ENCODE data around the gene SLC12A3.
A peak's percentile ranks its signal among the peaks of the same experiment; 100 is the strongest.

SLC12A3 gene

GRCh38 chr16:56950051-56950450, 85.0 kb downstream of the SLC12A3 start:
- TF ChIP-seq, protein P1, sequence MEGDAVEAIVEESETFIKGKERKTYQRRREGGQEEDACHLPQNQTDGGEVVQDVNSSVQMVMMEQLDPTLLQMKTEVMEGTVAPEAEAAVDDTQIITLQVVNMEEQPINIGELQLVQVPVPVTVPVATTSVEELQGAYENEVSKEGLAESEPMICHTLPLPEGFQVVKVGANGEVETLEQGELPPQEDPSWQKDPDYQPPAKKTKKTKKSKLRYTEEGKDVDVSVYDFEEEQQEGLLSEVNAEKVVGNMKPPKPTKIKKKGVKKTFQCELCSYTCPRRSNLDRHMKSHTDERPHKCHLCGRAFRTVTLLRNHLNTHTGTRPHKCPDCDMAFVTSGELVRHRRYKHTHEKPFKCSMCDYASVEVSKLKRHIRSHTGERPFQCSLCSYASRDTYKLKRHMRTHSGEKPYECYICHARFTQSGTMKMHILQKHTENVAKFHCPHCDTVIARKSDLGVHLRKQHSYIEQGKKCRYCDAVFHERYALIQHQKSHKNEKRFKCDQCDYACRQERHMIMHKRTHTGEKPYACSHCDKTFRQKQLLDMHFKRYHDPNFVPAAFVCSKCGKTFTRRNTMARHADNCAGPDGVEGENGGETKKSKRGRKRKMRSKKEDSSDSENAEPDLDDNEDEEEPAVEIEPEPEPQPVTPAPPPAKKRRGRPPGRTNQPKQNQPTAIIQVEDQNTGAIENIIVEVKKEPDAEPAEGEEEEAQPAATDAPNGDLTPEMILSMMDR (IDR thresholded peaks at IDR 0.05; ENCODE audit: extremely low read depth, insufficient read depth, missing control alignments) = no peak
- in situ Hi-C loops (cut with MboI; ENCODE audit: low pct_unique_long_range_greater_than_20kb, low sequenced_read_pairs, unreplicated experiment) = loop anchor here (10.0 kb wide), 1 partner anchor 85 kb away; the partner anchor contains the start of gene SLC12A3

DNA sequence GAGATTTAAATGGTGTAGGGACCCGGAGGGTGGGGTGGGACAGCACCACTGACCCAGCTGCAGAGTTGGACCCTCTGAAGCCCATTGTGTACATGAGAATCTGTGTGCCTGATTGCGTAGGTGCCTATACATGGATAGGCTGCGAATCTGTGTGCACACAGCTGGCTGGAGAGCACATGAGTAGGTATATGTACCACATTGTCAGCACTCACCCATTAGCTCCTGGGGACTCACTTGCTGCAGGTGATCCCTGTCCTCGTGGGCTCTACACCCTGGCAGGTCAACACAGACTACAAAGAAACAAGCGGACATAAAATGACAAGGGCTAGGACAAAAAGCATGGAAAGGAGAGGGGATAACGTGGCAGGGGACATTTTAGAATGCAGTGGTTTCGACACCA, 85.4 kb downstream of the SLC12A3 start:
- TF ChIP-seq, protein P1 (IDR thresholded peaks at IDR 0.05; ENCODE audit: extremely low read depth, insufficient read depth, missing control alignments) = no peak
- in situ Hi-C loops (cut with MboI; ENCODE audit: low pct_unique_long_range_greater_than_20kb, low sequenced_read_pairs, unreplicated experiment) = loop anchor here (10.0 kb wide), 1 partner anchor 86 kb away; the partner anchor contains the start of gene SLC12A3
- DNase-seq (ENCODE audit: low spot score) = no peak

More at GRCh38 chr16:56950051-56950450, 85.0 kb downstream of the SLC12A3 start:
- no peak for DNase-seq (ENCODE audit: low spot score)

DNA sequence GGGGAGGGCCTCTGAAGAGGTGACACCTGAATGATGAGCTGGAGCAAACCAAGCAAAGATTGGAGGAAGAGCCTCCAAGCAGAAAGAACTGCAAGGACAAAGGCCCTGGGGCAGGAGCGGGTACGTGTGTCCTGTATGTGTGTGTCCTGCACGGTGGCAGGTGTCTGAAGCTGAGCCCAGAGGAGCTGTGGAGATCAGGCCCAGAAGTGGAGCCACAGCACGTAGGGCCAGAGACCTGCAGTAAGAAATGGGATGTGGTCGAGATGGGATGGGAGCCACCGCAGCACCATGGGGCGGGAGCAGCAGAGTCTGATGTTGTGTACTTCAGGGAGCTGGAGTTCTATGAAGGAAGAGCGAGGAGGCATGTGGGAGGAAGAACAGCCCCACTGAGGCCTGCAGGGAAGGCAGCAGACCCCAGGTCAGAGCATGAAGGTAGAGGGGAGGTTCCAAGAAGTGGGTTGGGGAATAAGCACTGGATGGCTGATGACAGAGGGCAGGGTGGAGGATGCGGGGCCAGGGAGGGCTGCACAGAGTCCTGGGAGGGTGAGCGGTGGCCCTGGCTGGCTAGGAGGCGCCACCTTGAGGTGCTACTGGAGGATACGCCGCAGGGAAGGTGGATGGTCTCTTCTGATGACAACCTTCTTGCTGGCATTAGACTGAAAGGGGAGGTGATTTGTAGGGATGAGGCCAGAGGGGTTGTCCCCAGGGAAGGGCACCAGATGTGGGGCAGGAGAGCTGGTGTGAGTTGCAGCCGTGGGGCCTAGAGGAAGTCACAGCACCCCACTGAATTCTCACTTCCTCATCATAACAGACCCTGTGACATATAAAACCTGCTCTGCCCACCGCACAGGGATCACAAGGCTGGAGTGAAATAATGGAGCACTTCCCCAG, 86.1 kb downstream of the SLC12A3 start:
- in situ Hi-C loops (cut with MboI; ENCODE audit: low pct_unique_long_range_greater_than_20kb, low sequenced_read_pairs, unreplicated experiment) = loop anchor here (10.0 kb wide), 1 partner anchor 86 kb away; the partner anchor contains the start of gene SLC12A3

GRCh38 chr16:56953006-56953405, 88.0 kb downstream of the SLC12A3 start:
- DNase-seq (ENCODE audit: low spot score) = no peak
- in situ Hi-C loops (cut with MboI; ENCODE audit: low pct_unique_long_range_greater_than_20kb, low sequenced_read_pairs, unreplicated experiment) = loop anchor here (10.0 kb wide), 1 partner anchor 88 kb away; the partner anchor contains the start of gene SLC12A3
- TF ChIP-seq, protein P1 (IDR thresholded peaks at IDR 0.05; ENCODE audit: extremely low read depth, insufficient read depth, missing control alignments) = no peak

More for the DNA sequence above, 86.1 kb downstream of the SLC12A3 start:
- TF ChIP-seq, protein P1 (IDR thresholded peaks at IDR 0.05; ENCODE audit: extremely low read depth, insufficient read depth, missing control alignments) = peak; percentile 79
- DNase-seq (ENCODE audit: low spot score) = peak; percentile 66

DNA sequence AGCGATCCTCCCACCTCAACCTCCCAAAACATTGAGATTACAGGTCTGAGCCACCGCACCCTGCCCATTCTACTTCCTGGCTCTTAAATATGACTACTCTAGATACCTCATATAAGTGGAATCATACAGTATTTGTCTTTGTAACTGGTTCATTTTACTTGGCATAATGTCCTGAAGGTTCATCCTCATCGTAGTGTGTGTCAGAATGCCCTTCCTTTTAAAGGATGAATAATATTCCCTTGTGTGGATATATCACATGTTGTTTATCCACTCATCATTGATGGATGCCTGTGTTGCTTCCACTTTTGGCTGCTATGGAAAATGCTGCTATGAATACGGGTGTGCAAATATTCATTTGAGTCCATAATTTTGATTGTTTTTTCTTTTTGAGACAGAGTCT, 91.1 kb downstream of the SLC12A3 start:
- TF ChIP-seq, protein P1 (IDR thresholded peaks at IDR 0.05; ENCODE audit: extremely low read depth, insufficient read depth, missing control alignments) = no peak
- no peak for DNase-seq (ENCODE audit: low spot score)
- in situ Hi-C loops (cut with MboI; ENCODE audit: low pct_unique_long_range_greater_than_20kb, low sequenced_read_pairs, unreplicated experiment) = loop anchor here (10.0 kb wide), 1 partner anchor 91 kb away; the partner anchor contains the start of gene SLC12A3

DNA sequence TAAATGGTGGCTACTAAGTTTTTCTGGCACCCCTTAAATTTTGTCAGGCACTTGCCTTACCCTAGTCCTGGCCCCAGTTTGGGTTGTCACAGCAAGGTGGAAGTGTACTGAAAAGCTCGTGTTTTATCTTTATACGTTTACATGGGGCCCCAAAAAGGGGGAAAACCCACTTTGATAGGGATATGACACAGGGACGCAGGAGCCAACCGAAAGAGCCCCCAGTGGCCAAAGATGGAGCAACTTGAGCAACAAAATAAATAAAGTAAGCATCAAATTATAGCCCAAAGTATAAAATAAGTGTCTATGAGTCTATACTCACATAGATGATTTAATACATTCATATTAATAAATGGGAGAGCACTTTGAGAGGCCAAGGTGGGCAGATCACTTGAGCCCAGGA, 91.7 kb downstream of the SLC12A3 start:
- DNase-seq (ENCODE audit: low spot score) = no peak
- in situ Hi-C loops (cut with MboI; ENCODE audit: low pct_unique_long_range_greater_than_20kb, low sequenced_read_pairs, unreplicated experiment) = loop anchor here (10.0 kb wide), 1 partner anchor 92 kb away; the partner anchor contains the start of gene SLC12A3
- TF ChIP-seq, protein P1 (IDR thresholded peaks at IDR 0.05; ENCODE audit: extremely low read depth, insufficient read depth, missing control alignments) = no peak

Measured in GM13977 (cell line).